ENCODE data around the gene CLEC3B. TPM values are rescaled to one million over a fixed set of nuclear protein-coding genes. Genes with fewer than 3 reads are reported as not detected.
A peak's percentile ranks its signal among the peaks of the same experiment; 100 is the strongest.

Gene CLEC3B
- total RNA-seq, 4 donors from 2014 or later: 11.6 to 47.9 (median 32.7) TPM

DNA sequence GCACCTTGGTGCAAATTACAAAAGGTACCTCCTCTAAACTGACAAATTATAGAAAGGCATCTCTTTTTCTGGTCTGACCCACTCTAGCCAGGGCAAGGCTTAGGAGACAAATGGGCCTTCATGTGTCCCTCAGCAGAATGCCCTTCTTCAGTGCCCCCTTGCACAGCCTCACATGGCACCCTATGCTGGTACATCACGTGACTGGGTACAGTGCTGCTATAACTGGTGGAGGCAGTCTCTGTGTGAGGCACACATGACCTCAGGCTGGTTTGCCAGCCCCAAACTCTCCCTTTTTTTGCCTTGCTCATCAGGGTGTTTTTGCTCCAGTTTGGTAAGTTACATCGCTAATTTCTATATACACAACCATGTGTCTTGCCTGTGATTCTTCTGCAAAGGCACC lies 3.1 kb downstream of the CLEC3B start:
- Histone ChIP-seq H3K4me3 (no peak overlapping the region), H3K4me1 (peaks cover 0 to 5% (median 0%) of the 10 kb centered on the region in 4 donors), H3K9me3 (no peaks in the 10 kb centered on the region), H3K27me3 (no peaks in the 10 kb centered on the region), H3K27ac (peak overlapping the region in 2 of 4 donors; percentile 13 to 35), H3K36me3 (no peaks in the 10 kb centered on the region)
- no peak for TF ChIP-seq POLR2A (IDR thresholded peaks at IDR 0.05)
- TF ChIP-seq, protein P1, sequence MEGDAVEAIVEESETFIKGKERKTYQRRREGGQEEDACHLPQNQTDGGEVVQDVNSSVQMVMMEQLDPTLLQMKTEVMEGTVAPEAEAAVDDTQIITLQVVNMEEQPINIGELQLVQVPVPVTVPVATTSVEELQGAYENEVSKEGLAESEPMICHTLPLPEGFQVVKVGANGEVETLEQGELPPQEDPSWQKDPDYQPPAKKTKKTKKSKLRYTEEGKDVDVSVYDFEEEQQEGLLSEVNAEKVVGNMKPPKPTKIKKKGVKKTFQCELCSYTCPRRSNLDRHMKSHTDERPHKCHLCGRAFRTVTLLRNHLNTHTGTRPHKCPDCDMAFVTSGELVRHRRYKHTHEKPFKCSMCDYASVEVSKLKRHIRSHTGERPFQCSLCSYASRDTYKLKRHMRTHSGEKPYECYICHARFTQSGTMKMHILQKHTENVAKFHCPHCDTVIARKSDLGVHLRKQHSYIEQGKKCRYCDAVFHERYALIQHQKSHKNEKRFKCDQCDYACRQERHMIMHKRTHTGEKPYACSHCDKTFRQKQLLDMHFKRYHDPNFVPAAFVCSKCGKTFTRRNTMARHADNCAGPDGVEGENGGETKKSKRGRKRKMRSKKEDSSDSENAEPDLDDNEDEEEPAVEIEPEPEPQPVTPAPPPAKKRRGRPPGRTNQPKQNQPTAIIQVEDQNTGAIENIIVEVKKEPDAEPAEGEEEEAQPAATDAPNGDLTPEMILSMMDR (IDR thresholded peaks at IDR 0.05): no peak
- DNase-seq: no peak

DNA sequence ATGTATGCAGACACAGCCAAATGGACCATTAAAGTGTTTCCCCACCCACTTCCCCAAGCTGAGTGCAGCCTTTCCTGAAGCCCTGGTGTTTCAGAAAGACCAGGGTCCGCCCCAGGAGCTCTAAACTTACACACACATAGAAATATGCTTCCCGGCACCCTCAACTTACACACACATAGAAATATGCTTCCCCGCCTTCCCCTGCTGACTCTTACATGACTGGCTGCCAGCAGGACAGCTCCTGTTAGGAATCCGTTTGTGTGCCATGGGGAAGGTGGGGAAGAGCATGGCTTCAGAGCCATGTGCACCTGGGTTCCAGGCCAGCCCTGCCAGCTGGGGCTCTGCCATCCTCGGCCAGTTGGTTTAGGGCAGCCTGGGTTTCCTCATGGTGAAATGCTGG lies 3.6 kb downstream of the CLEC3B start:
- peak overlapping the region in 2 of 4 donors; percentile 1 to 35 for H3K27ac ChIP-seq
- peaks cover 0 to 2% (median under 1%) of the 10 kb centered on the region in 4 donors for H3K4me1 ChIP-seq

DNA sequence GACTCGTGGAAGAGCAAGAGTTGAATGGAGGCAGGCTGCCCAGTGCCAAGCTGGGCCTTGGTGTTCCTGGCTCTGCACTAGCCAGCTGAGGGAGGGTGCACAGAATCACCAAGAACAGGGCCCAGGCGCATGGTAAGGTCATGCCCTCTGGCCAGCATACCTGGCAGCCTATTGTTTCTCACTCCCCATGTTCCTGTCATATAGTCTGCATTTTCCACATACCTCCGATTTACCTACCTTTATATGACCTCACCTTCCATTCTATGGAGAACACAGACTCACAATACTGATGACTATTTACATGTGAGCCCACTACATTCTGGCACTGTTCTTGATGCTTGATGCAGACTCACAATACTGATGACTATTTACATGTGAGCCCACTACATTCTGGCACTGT lies 5.4 kb downstream of the CLEC3B start:
- no peak for TF ChIP-seq POLR2A (IDR thresholded peaks at IDR 0.05)
- TF ChIP-seq, protein P1 (IDR thresholded peaks at IDR 0.05): no peak
- Histone ChIP-seq H3K4me3 (no peak overlapping the region), H3K9me3 (no peaks in the 10 kb centered on the region), H3K4me1 (peaks cover 0 to 13% (median 5%) of the 10 kb centered on the region in 4 donors), H3K27ac (no peak overlapping the region), H3K27me3 (no peaks in the 10 kb centered on the region), H3K36me3 (no peaks in the 10 kb centered on the region)
- DNase-seq: no peak

More for the DNA sequence above, 3.6 kb downstream of the CLEC3B start:
- no peaks in the 10 kb centered on the region for H3K27me3 ChIP-seq
- TF ChIP-seq POLR2A (IDR thresholded peaks at IDR 0.05): no peak
- TF ChIP-seq, protein P1 (IDR thresholded peaks at IDR 0.05): no peak
- H3K9me3 ChIP-seq: no peaks in the 10 kb centered on the region
- DNase-seq: no peak
- H3K4me3 ChIP-seq: no peak overlapping the region
- no peaks in the 10 kb centered on the region for H3K36me3 ChIP-seq

DNA sequence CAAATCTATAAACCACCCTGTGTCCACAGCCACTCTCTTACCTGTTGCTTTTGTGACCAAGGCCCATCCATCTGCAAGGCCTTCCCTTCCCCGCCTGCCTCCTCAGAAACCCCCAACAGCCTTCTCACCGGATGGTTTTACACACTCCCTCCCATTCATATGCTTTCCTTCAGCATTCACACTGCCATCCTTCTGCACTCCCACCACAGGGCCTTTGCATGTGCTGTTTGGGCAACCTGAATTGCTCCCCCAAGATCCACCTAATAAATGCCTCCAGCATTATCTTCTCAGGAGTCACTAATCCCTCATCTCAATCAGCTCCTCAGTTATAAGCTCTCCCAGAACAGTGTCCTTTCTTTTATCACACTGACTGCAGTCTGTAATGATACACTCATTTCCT lies 6.0 kb downstream of the CLEC3B start:
- no peaks in the 10 kb centered on the region for H3K36me3 ChIP-seq
- no peak for DNase-seq
- H3K27ac ChIP-seq: no peak overlapping the region
- no peaks in the 10 kb centered on the region for H3K9me3 ChIP-seq
- H3K27me3 ChIP-seq: no peaks in the 10 kb centered on the region
- peaks cover 0 to 16% (median 5%) of the 10 kb centered on the region in 4 donors for H3K4me1 ChIP-seq
- TF ChIP-seq POLR2A (IDR thresholded peaks at IDR 0.05): no peak
- TF ChIP-seq, protein P1 (IDR thresholded peaks at IDR 0.05): no peak
- H3K4me3 ChIP-seq: no peak overlapping the region

DNA sequence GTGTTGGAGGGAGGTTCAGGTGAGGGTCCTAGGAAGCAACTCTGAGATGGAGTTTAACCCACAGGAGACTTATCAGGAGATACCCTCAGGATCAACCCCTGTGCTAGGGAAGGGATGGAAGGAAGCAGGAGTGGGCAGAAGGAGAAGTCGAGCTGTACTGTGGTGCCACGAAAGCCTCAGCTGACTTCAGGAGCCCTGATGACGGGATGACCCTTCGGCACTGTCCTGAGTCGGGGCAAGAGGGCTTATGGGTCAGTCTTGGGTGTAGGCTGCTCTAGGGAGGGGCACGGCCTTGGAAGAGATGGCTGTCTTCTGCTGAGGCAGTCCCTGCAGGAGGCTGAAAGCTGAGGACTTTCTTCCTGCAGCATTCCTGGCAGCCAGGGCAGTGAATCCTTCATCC lies 7.7 kb downstream of the CLEC3B start:
- no peak for DNase-seq
- TF ChIP-seq, protein P1 (IDR thresholded peaks at IDR 0.05): no peak
- no peak for TF ChIP-seq POLR2A (IDR thresholded peaks at IDR 0.05)
- H3K27ac ChIP-seq: peak overlapping the region in 1 of 4 donors; percentile 28

More for the DNA sequence above, 7.7 kb downstream of the CLEC3B start:
- Histone ChIP-seq H3K27me3 (no peaks in the 10 kb centered on the region), H3K4me3 (no peak overlapping the region), H3K4me1 (peaks cover 0 to 16% (median 5%) of the 10 kb centered on the region in 4 donors), H3K36me3 (no peaks in the 10 kb centered on the region), H3K9me3 (no peaks in the 10 kb centered on the region)
